ENCODE measurements around the gene SNX19.

Gene SNX19

GRCh38 chr11:130825561-130825960, 90.7 kb downstream of the SNX19 start:
- H2BK12ac ChIP-seq (ENCODE audit: low read length in 2 of 2), result no peak overlapping the region
- no peak overlapping the region for H3K4me3 ChIP-seq (ENCODE audit: insufficient read depth in 1 of 2, low read depth in 1 of 2, low read length in 2 of 2)
- H3K27ac ChIP-seq (ENCODE audit: low read length, poor library complexity, severe bottlenecking), result no peak overlapping the region
- H3K23ac ChIP-seq (ENCODE audit: low read length in 2 of 2), result no peak overlapping the region
- no peak overlapping the region for H2BK120ac ChIP-seq (ENCODE audit: low read depth, low read length)
- H2AK5ac ChIP-seq (ENCODE audit: low read length, severe bottlenecking), result no peak overlapping the region
- peaks cover 4% of the 10 kb centered on the region in 2 experiments for H3K27me3 ChIP-seq (ENCODE audit: control insufficient read depth in 1 of 2, insufficient read depth in 1 of 2, low read length in 2 of 2)
- H3K4me1 ChIP-seq (ENCODE audit: control insufficient read depth, insufficient read depth, low read depth, low read length), result peaks cover 17% of the 10 kb centered on the region
- no peaks in the 10 kb centered on the region for H3K36me3 ChIP-seq (ENCODE audit: control insufficient read depth in 1 of 2, insufficient read depth in 2 of 2, low read depth in 1 of 2, low read length in 2 of 2)
- no peak overlapping the region for H2BK15ac ChIP-seq (ENCODE audit: low read depth, poor library complexity, severe bottlenecking)
- H3K14ac ChIP-seq (ENCODE audit: low read length in 2 of 2), result peak overlapping the region in 1 of 2 experiments; percentile 64
- H4K91ac ChIP-seq (ENCODE audit: low read length), result no peak overlapping the region
- H3K4ac ChIP-seq (ENCODE audit: low read depth in 1 of 2, low read length in 2 of 2), result no peak overlapping the region
- H3K18ac ChIP-seq (ENCODE audit: low read depth in 1 of 2, low read length in 2 of 2), result no peak overlapping the region
- H3K9me3 ChIP-seq (ENCODE audit: control insufficient read depth, low read length), result no peaks in the 10 kb centered on the region
- H4K8ac ChIP-seq (ENCODE audit: low read length), result no peak overlapping the region
- DNase-seq, result no peak
- H2AFZ ChIP-seq (ENCODE audit: low read depth, low read length), result no peak overlapping the region
- H2BK5ac ChIP-seq (ENCODE audit: low read depth, low read length, poor library complexity, severe bottlenecking), result no peak overlapping the region
- H3K9ac ChIP-seq (ENCODE audit: low read length), result no peak overlapping the region
- H3K79me1 ChIP-seq (replicated peaks; ENCODE audit: low read length, poor library complexity, severe bottlenecking), result no peaks in the 10 kb centered on the region
- no peak overlapping the region for H3K4me2 ChIP-seq (ENCODE audit: low read length, poor library complexity, severe bottlenecking)
- 81% methylated on average over 5 of the region's 5 CpGs for WGBS
